GM12878 (cell line): Measurements from ENCODE around the gene TUNAR.

Experiments
- CEBPB ChIP-seq, 2 experiments: fragments of 150-350 bp in 1 of 2; IDR thresholded peaks; 2 replicates each; pipeline ENCODE4 v1.6.1; 2012 to 2014; ENCODE audit warnings: low read depth in 2 of 2, low read length in 2 of 2, borderline replicate concordance in 1 of 2, inconsistent platforms in 1 of 2
- NFYB ChIP-seq: IDR thresholded peaks from 2 replicates; pipeline ENCODE4 v1.6.1; 2011; ENCODE audit warnings: low read depth, mild to moderate bottlenecking, low read length, improper control_type of control experiment, moderate library complexity; ENCODE audit not compliant: insufficient read depth
- RBBP5 ChIP-seq: fragments of 200-600 bp; sonication (generic); conservative IDR thresholded peaks from 2 replicates; pipeline ENCODE4 v1.6.1; 2016
- TARDBP ChIP-seq: IDR thresholded peaks from 2 replicates; pipeline ENCODE4 v1.6.1; 2016; ENCODE audit warnings: borderline replicate concordance
- TF ChIP-seq, protein P1 (sequence below): fragments of 150-350 bp; IDR thresholded peaks from 2 replicates; pipeline ENCODE4 v1.6.1; 2014; ENCODE audit warnings: mild to moderate bottlenecking, low read depth, low read length
- TF ChIP-seq, protein P2 (sequence below): IDR thresholded peaks from 2 replicates; pipeline ENCODE4 v1.6.1; 2012; ENCODE audit warnings: low read depth, low read length, improper control_type of control experiment

DNA sequence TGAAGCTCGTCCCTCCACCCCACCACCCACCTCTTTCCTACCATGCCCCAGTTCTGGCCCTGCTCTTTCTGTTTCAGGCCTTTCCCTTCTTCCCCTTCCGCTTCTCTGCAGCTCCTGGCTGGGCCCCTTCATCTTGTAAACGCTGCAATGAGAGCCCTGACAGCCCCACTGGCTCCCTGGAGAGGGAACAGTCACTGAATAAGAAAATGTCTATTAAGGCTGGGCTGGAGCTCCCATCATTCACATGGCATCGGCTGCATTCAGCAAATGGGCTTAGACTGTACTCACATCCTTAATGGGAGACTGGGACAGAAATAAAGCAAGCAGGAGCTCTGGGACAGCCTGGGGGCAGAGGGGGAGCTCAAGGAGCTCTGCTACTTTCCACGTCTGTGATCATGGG lies 45.2 kb upstream of the TUNAR start:
- TF ChIP-seq, protein P1, sequence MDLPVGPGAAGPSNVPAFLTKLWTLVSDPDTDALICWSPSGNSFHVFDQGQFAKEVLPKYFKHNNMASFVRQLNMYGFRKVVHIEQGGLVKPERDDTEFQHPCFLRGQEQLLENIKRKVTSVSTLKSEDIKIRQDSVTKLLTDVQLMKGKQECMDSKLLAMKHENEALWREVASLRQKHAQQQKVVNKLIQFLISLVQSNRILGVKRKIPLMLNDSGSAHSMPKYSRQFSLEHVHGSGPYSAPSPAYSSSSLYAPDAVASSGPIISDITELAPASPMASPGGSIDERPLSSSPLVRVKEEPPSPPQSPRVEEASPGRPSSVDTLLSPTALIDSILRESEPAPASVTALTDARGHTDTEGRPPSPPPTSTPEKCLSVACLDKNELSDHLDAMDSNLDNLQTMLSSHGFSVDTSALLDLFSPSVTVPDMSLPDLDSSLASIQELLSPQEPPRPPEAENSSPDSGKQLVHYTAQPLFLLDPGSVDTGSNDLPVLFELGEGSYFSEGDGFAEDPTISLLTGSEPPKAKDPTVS: no peak
- TF ChIP-seq NFYB (no peak), TARDBP (no peak), CEBPB (IDR thresholded peaks at IDR 0.05; ENCODE audit: borderline replicate concordance in 1 of 2, low read depth in 2 of 2, low read length in 2 of 2) (no peak), RBBP5 (no peak)
- TF ChIP-seq, protein P2, sequence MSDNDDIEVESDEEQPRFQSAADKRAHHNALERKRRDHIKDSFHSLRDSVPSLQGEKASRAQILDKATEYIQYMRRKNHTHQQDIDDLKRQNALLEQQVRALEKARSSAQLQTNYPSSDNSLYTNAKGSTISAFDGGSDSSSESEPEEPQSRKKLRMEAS: no peak
